Mucosa of stomach (tissue), 1 donor: ENCODE data around the gene ZC3H7B.

Experiments used
- H3K27me3 ChIP-seq: one replicate; pipeline ENCODE4 v1.7.0; 2013; ENCODE audit warnings: mild to moderate bottlenecking, low read length; ENCODE audit not compliant: control insufficient read depth, insufficient read depth
- H3K36me3 ChIP-seq: one replicate; pipeline ENCODE4 v1.7.0; 2013; ENCODE audit warnings: low read length; ENCODE audit not compliant: control insufficient read depth, insufficient read depth
- H3K4me1 ChIP-seq: one replicate; pipeline ENCODE4 v1.7.0; 2013; ENCODE audit warnings: mild to moderate bottlenecking, low read length; ENCODE audit not compliant: control insufficient read depth, insufficient read depth
- H3K4me3 ChIP-seq: one replicate; pipeline ENCODE4 v1.7.0; 2013; ENCODE audit warnings: low read length
- H3K9ac ChIP-seq: one replicate; pipeline ENCODE4 v1.7.0; 2013; ENCODE audit warnings: mild to moderate bottlenecking, low read length, moderate library complexity
- H3K9me3 ChIP-seq: one replicate; pipeline ENCODE4 v1.7.0; 2013; ENCODE audit warnings: mild to moderate bottlenecking, low read length, moderate library complexity; ENCODE audit not compliant: control insufficient read depth
- donor health status: Pancreatic carcinoma.

Gene ZC3H7B

DNA sequence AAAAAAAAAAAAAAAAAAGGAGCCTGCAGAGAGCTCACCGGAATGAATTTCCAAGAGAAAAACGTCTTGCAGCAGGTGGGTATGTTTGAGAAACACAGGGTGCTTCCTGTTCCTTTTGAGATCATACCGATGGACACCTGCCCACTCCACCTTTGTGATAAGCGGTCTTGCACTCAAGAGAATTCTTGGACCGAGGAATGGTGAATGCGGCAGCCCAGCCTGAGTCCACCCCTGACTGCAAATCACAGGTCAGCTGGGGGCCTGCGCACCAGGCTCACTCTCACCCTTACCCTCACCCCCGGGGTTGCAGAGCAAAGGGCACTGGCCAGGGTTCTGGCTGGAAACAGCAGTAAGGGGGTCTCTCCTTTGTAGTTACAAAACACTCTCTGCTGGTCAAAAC lies 63.6 kb downstream of the ZC3H7B start:
- Histone ChIP-seq H3K4me3 (no peak overlapping the region), H3K4me1 (peaks cover 47% of the 10 kb centered on the region), H3K9ac (no peak overlapping the region), H3K27me3 (no peaks in the 10 kb centered on the region), H3K9me3 (no peaks in the 10 kb centered on the region), H3K36me3 (no peaks in the 10 kb centered on the region)

GRCh38 chr22:41365425-41365824 lies 64.1 kb downstream of the ZC3H7B start:
- no peaks in the 10 kb centered on the region for H3K9me3 ChIP-seq
- no peak overlapping the region for H3K9ac ChIP-seq
- H3K27me3 ChIP-seq: no peaks in the 10 kb centered on the region
- no peak overlapping the region for H3K4me3 ChIP-seq
- peaks cover 47% of the 10 kb centered on the region for H3K4me1 ChIP-seq
- H3K36me3 ChIP-seq: no peaks in the 10 kb centered on the region

- Histone ChIP-seq H3K36me3 (no peaks in the 10 kb centered on the region), H3K9ac (no peak overlapping the region), H3K9me3 (no peaks in the 10 kb centered on the region), H3K27me3 (no peaks in the 10 kb centered on the region), H3K4me3 (peak overlapping the region; percentile 3), H3K4me1 (peaks cover 47% of the 10 kb centered on the region)
These were observed 65.2 kb downstream of the ZC3H7B start for GRCh38 chr22:41366323-41367029.

GRCh38 chr22:41367039-41367679 lies 65.8 kb downstream of the ZC3H7B start:
- Histone ChIP-seq H3K27me3 (no peaks in the 10 kb centered on the region), H3K4me3 (peak overlapping the region; percentile 20), H3K36me3 (no peaks in the 10 kb centered on the region), H3K9me3 (no peaks in the 10 kb centered on the region), H3K9ac (peak overlapping the region; percentile 42), H3K4me1 (peaks cover 47% of the 10 kb centered on the region)

- Histone ChIP-seq H3K4me3 (peak overlapping the region; percentile 20), H3K36me3 (no peaks in the 10 kb centered on the region), H3K9ac (peak overlapping the region; percentile 42), H3K27me3 (no peaks in the 10 kb centered on the region), H3K4me1 (peaks cover 47% of the 10 kb centered on the region), H3K9me3 (no peaks in the 10 kb centered on the region)
These were observed 66.6 kb downstream of the ZC3H7B start for GRCh38 chr22:41367680-41368542.

DNA sequence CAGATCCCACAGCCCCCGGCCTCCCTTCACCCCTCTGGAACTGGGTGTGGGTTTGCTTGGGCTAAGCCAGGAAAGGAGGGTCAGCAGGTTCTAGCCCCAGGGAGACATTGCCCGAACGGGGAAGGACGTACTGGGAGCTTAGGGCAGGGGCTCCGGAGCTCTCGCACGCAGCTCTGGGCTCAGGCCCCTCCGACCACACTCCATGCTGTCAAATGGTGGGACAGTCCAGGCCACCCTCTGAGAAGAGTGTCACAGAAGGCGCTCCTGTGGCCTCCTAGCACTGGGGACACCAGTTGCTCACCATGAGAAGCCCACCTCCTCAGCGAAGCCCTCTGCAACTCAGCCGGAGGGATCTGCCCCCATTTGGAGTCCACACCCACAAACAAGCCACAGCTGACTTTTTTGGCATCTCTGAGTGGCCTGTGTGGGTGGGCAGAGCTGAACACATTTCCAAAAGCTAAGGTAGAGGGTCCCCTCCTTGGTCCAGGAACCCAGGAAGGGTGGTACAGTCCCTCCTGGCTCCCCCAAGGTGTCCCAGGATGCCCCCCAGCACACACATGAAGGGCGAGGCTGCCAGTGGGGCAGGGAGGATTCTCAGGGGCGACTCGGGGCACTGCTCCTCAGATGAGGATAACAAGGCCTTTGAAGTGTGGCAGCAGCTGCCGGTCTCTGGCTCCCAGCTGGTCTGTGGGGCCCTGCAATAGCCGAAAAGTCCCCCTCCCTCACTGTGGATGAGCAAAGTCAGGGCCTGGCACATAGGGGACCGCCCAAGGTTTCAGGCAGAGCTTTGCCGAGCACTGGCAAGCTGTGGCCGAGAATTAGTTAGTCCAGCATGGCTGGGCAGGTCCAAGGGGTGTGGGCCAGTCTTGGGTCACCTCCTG lies 67.5 kb downstream of the ZC3H7B start:
- H3K27me3 ChIP-seq: no peaks in the 10 kb centered on the region
- peak overlapping the region; percentile 42 for H3K9ac ChIP-seq
- H3K4me1 ChIP-seq: peaks cover 47% of the 10 kb centered on the region
- no peaks in the 10 kb centered on the region for H3K36me3 ChIP-seq
- H3K9me3 ChIP-seq: no peaks in the 10 kb centered on the region
- no peak overlapping the region for H3K4me3 ChIP-seq

GRCh38 chr22:41369424-41369745 lies 68.1 kb downstream of the ZC3H7B start:
- H3K4me3 ChIP-seq: no peak overlapping the region
- H3K9ac ChIP-seq: peak overlapping the region; percentile 22
- H3K9me3 ChIP-seq: no peaks in the 10 kb centered on the region
- H3K27me3 ChIP-seq: no peaks in the 10 kb centered on the region
- no peaks in the 10 kb centered on the region for H3K36me3 ChIP-seq
- peaks cover 44% of the 10 kb centered on the region for H3K4me1 ChIP-seq

DNA sequence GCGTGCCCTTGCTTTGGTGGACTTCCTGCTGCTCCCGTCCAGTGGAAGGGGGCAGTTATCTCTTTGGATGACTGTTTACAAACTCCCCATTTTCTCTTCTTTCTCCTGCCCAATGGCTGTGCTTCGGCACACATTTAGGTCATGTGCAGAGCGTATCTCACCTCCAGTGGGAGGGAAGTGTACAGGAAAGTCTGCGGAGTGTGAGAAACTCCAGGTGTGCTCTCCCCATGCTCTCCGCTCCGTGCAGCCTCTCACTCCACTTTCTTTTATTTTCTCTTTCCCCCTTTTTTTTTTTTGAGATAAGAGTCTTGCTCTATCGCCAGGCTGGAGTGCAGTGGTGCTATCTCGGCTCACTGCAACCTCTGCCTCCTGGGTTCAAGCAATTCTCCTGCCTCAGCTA lies 68.5 kb downstream of the ZC3H7B start:
- Histone ChIP-seq H3K4me3 (no peak overlapping the region), H3K9ac (no peak overlapping the region), H3K4me1 (peaks cover 40% of the 10 kb centered on the region)

GRCh38 chr22:41377846-41378245 lies 76.5 kb downstream of the ZC3H7B start:
- H3K9me3 ChIP-seq: no peaks in the 10 kb centered on the region
- H3K27me3 ChIP-seq: no peaks in the 10 kb centered on the region
- H3K9ac ChIP-seq: no peak overlapping the region
- no peaks in the 10 kb centered on the region for H3K36me3 ChIP-seq
- H3K4me3 ChIP-seq: no peak overlapping the region
- H3K4me1 ChIP-seq: peaks cover 12% of the 10 kb centered on the region

More for the DNA sequence above, 68.5 kb downstream of the ZC3H7B start:
- no peaks in the 10 kb centered on the region for H3K9me3 ChIP-seq
- H3K27me3 ChIP-seq: no peaks in the 10 kb centered on the region
- no peaks in the 10 kb centered on the region for H3K36me3 ChIP-seq

GRCh38 chr22:41380993-41381328 lies 79.6 kb downstream of the ZC3H7B start:
- no peaks in the 10 kb centered on the region for H3K9me3 ChIP-seq
- no peaks in the 10 kb centered on the region for H3K27me3 ChIP-seq
- no peaks in the 10 kb centered on the region for H3K36me3 ChIP-seq
- peaks cover 27% of the 10 kb centered on the region for H3K4me1 ChIP-seq
- peak overlapping the region; percentile 54 for H3K4me3 ChIP-seq
- peak overlapping the region; percentile 83 for H3K9ac ChIP-seq

DNA sequence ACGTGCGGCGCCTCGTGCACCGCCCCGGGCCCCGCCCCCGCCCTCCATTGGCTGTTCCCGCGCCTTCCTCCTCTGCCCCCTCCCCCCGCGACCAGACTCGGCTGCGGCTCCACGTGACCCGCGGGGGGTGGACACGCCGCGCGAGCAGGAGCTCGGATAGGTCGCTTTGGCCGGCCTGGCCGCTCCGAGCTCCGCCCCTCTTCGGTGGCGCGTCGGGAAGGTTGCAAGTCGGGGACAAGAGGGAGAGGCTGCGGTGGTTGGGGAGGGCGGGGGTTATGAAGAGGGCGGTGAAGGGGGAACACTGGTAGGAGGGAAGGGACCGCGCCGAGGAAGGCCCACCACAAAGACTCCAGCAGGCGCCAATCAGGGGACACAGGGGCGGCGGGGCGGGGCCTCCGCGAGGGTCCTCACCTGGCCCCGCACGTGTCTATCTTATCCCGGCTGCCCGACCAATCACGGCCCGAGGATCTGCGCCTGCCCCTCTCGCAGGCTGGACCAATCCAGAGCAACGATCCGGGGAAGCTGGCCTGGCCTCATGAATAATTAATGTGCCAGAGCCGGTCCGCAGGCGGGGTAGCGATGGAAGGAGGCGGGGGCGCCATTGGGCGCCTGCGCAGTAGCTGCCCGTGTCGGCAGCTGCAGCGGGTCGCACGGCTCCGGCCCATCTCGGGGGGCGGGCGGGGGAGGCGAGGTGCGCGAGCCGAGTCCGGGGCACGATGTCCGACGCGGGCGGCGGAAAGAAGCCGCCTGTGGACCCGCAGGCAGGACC lies 80.2 kb downstream of the ZC3H7B start, which contains the start of gene TEF:
Gene TEF, plus strand, starts transcription at position 614 of the 769 bp plus-strand sequence. Its CDS starts 103 bp downstream, at position 717.
- no peaks in the 10 kb centered on the region for H3K27me3 ChIP-seq
- peaks cover 27% of the 10 kb centered on the region for H3K4me1 ChIP-seq
- H3K4me3 ChIP-seq: peak within 1 kb of the TSS; percentile 55
- no peaks in the 10 kb centered on the region for H3K9me3 ChIP-seq
- peak within 1 kb of the TSS; percentile 83 for H3K9ac ChIP-seq
- H3K36me3 ChIP-seq: no peaks in the 10 kb centered on the region
